HG03097 (cell line): ENCODE data around the gene ZWILCH.

Source experiments
- ATAC-seq: cut with Tn5 transposase; IDR thresholded peaks from one replicate; pipeline ENCODE4 v1.9.1; 2021; ENCODE audit not compliant: unreplicated experiment, low FRiP score

The ZWILCH gene

GRCh38 chr15:66598095-66598815 lies 93.1 kb downstream of the ZWILCH start:
- no peak for ATAC-seq
